Measurements from ENCODE around the gene EDAR. TPM values are rescaled to one million over a fixed set of nuclear protein-coding genes. Genes with fewer than 3 reads are reported as not detected.

Gene EDAR
- polyA plus RNA-seq (2013, experiment 1 of 2; ENCODE audit: insufficient read length) = not detected
- not detected for polyA plus RNA-seq (2013, experiment 2 of 2; ENCODE audit: insufficient read length)

DNA sequence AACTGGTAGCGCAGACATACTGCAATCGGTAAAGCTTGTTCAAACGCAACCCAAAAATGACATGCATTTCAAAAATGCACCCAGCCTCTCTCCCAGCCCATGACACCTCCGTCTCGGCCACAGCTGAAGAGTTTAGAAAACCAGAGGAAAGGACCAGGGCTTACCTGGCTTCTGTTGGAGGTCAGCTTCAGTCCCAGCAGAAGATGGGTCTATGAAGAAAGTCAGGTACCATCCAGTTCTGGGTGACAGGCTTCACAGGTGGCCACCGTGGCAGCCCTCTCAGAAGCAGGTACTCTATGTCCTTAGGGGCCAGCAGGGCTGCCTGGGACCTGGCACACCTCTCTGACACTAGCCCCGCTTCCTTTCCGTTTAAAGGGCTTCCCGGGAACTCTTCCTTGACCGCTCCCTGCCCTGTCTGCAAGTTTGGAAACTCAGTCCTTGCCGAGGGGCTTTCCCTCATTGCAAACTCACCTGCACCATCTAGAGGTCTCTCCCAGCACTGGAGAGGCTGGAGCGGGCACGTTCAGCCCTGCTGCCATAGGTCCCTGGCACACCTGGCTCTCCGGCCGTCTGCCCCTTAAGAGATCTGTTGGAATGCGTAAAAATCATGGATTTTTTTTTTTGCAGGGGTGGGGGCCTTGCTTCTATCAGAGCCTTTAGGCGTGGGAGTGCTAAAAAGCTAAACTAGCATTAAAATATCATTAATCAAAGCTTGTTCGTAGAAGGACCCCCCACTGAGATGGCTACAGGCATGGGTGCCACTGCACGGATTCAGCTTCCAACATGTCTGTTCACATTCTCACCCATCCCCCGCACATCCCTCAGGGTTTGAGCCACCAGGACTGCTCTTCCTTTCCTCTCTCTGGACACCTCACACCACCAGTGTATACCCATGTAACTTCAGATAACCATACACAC lies at the start of gene EDAR:
Gene EDAR (minus strand): TSS at position 425 of the 918 bp plus-strand sequence. CDS start 58,206 bp downstream, outside the sequence.
- no peak for DNase-seq

DNA sequence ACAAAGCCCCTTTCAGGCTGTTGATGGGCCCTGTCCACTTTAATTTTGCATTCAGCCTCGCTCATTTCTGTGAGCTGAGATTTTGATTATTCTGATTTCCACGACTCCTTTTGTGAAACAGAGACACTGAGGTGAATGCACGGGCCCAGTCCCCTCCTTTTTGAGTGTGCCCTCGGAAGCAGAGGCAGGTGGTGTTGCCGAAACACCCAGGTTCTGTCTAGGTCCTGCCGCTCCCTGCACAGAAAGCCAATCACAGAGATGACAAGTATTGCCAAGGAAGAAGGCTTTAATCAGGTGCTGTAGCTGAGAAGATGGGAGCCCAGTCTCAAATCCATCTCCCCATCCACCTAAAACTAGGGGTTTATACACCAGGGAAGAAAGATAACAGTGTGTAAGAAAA lies 44.2 kb upstream of the EDAR start:
- DNase-seq = no peak

DNA sequence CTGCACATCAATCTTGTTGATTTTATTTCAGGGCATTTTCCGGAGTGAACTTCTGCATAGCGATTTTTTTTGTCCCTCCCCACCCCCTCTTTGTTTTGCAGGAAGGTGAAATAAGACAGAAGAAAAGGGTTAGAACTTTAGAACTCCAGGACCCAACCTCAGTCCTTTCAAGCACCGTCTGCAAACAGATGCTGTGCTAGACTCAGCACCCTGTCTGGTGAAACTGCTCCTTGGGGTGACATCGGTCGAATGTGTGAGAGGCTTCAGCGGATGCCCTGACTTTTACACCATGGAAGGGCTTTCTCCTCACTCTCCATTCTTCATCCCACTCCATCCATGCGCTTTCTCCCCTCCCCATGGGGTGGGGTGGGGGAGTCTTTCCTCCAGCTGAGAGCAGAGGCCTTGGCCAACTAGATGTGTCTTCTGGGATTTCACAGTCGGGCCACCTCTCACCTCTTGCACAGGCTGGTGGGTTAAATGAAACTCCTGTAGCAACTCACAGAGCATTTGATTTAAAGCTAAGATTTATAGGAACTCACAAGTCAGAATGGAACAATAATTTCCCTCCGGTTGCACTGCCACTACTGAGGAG lies 43.3 kb upstream of the EDAR start:
- DNase-seq = no peak

DNA sequence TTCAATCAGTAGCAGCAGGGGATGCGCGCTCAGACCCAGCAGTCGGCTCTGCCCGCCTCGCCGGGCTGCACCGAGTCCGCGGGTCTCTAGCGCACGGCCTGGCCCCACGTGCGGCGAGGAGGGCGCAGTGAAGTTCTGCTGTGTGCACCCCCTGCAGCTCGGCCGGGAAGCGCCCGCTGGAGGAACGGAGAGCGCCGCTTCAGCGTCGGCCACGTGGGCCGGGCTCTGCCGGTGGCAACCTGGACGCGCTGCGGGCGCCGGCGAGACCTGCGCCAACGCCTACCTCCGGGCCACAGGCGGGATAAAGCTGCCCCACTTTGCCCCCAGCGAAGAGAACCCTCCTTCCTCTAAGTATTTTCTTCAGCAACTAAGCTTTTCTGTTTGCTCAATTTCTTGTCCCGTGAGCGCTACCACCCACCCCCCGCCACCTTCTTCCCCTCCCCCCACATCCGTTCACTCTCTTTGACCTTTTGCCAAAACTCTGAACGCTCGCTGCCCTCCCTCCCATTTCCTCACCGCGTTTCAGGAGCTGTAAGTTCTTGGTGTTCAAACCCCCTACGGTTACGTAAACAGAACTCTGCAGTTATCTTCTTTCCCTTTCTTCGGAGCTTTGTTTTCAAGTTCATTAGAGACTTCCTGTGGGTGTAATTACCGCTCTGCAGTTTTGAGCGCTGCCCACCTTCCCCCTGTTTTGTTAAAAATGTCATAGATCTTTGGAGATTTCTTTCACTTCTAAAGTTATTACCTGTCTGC lies 42.6 kb upstream of the EDAR start:
- peak; percentile 23 for DNase-seq

DNA sequence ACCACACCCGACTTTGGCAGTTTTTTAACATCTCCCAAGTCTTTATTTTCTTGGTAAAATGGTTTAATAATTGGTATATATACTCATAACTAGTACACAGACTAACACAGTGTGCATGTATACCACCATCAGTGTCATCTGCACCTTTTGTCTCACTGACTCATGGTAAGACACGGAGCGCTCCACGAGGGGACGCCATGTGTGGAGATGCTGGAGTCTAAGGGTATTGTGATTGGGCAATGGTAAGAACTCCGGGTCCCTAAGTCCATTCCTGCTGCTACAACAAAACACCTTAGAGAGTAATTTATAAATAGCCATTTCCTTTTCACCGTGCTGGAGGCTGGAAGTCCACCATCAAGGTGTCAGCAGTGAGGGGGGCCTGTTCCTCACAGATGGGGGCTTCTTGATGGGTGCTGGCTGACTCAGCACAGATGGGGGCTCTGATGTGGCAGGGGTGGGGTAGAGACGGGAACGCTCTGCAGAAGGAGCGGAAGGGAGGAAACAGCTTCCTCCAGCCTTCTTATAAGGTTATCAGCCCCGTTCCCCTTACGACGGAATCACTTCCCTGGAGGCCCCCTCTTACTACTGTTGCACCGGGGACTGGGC lies 42.0 kb upstream of the EDAR start:
- no peak for DNase-seq

DNA sequence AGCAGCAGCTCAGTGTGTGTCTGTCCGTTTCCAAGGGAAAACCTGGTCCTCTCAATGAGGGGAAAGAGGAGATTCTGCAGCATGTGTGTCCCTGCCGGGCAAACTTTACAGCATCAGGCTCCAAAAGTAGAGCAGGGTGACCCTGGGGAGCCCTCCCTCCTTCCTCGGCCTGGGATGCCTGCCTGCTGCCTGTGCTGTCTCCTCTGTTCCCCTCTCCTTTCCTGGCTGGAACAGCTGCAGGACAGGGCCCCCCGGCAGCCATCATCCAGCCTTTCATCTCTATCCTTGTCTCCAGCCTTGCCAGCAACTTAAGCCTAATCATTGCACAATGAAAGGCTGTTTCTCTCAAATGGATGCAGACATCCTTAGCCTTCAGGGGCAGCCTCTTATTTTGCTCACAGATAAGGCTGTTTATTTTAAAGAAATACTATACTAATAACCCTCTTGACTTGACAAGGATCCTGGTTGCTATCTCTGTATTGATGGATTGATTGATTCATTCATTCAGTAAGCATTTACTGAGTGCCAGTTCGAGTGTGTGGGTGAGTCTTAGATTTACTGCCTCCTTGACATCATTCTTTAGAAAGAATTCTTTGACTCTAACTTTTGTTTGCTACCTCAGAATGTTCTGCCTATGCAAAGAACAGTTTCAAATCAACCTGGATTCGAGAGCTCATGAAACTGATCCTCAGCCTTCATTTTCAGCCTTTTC lies 40.6 kb upstream of the EDAR start:
- no peak for DNase-seq

DNA sequence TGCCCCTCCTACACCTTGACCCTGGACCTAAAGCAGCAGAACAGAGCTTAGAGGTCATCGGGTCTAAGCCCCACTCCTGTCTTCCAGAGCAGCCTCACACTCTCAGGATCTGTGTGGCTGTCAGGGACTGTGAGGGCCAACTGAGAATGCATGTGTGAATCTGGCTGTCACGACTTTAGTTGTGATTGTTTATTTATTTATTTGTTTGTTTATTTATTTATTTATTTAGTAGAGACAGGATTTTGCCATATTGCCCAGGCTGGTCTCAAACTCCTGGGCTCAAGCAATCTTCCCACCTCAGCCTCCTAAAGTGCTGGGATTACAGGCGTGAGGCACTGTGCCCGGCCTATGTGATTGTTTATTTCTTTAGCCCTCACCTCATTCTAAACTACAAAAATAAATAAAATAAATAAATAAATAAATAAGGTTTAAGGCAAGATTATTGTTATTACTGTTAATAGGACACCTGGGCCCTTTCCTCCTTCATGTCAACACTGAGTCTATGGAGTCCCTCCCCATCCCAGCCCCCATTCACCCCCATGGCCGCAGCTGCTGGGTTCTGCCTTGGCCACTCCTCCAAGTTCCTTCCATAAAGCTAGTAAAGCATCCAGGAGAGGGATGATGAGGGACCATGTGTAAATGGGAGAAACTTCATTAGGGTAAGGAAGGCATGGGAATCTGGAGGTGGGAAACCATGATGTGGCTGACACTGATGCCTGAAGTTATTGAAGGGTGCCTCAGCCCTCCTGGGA lies 39.9 kb upstream of the EDAR start:
- no peak for DNase-seq

DNA sequence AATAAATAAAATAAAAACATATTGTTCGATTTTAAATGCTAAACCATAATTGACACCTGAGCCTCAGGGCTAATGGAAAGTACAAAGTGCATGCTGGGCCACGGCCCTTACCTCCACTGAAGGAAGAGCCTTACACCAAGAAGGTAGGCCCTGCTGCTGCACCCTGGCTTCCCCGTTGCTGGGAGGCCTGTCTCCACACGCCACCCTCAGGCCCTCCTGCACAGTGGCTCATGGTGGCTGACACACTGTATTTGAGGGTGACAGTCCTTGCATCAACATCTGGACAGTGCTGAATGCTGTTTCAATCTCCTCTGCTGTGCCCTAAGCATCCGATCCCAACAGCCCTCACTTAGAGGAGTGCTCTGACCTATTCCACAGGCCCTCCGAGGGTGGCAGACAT lies 39.3 kb upstream of the EDAR start:
- no peak for DNase-seq

GRCh38 chr2:109027702-109028101 lies 38.7 kb upstream of the EDAR start:
- no peak for DNase-seq

DNA sequence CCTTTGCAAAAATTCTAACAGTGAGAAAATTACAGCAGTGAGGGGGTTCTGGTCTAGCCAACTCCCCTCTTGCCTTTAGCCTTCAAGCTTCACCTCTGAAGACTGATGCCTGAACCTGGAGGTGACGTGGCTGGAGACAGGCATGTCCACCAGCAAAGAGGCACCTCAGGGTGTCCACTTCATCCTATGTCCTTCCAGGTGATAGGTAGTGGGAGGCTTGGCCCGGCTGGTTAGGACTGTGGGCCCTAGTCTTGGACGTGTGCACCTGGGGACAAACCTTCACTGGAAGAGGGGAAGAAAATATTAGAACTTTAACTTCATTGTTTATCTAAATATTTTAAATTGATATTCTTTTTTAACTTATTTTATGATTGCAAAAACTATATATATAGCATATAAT lies 35.5 kb upstream of the EDAR start:
- DNase-seq = no peak

DNA sequence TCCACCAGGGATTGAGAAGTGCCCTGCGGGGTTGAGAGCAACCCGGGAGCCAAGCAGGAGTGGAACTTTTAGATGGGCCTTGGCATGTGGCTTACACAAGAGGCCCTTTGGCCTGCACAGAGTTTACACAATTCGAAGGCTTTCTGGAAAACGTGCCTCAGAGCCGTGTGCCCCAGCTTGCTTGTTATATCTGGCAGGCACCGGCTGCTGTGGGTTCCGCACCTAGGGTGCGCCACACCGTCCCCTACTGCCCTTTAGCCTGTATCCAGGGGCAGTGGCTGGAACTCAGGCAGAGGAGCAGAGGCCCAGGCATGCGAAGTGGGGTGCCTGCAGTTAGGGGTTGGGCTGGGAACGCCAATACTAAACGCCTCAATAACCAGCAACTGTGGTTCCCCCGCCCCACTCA lies 32.9 kb upstream of the EDAR start:
- no peak for DNase-seq

GRCh38 chr2:109020217-109020637 lies 31.2 kb upstream of the EDAR start:
- peak; percentile 27 for DNase-seq

GRCh38 chr2:109018452-109018851 lies 29.4 kb upstream of the EDAR start:
- no peak for DNase-seq

- DNase-seq = no peak
Measured at GRCh38 chr2:109017017-109017416, 28.0 kb upstream of the EDAR start.

GRCh38 chr2:109016376-109016775 lies 27.4 kb upstream of the EDAR start:
- no peak for DNase-seq

- DNase-seq = no peak
Measured at GRCh38 chr2:109014476-109014875, 25.5 kb upstream of the EDAR start.

GRCh38 chr2:109013051-109013450 lies 24.0 kb upstream of the EDAR start:
- no peak for DNase-seq

GRCh38 chr2:109009920-109010610 lies 21.0 kb upstream of the EDAR start:
- DNase-seq = no peak

GRCh38 chr2:109006971-109007370 lies 18.0 kb upstream of the EDAR start:
- DNase-seq = no peak

DNA sequence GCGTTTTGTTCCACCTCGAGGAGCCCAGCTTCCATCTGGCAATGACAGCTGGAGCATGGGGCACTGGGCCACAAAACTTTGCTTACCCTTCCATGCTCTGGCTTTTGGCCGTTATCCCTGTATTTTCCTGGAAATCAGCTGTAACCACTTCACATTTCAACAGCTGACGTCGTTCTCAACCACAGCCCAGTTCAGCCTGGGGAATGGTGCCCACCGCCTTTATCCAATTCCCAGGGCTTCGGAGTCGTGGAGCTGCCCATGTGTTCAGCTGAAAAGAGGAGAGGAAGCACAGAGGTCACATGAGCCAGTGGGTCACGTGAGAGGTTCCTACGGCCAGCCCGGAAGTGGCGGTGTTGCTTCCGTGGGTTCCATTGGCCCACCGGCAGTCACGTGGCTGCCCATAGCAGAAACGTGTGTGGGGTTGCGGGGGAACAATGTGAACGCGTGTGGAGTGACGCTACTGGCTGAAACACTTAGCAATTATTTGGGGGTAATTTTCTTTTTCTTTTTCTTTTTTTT lies 16.7 kb upstream of the EDAR start:
- no peak for DNase-seq

Measured in fibroblast of skin of back (primary cell).